Measurements from ENCODE around the gene MAGEF1. TPM values are rescaled to one million over a fixed set of nuclear protein-coding genes. Genes with fewer than 3 reads are reported as not detected.

Gene MAGEF1
- total RNA-seq, 1 donor from 2014 or later, result 26.2 TPM

GRCh38 chr3:184757022-184757651 is 45.3 kb upstream of the MAGEF1 start:
- H3K4me1 ChIP-seq (ENCODE audit: insufficient read depth, low read length), result peaks cover 15% of the 10 kb centered on the region
- H2AFZ ChIP-seq (ENCODE audit: low read depth, low read length), result peak overlapping the region; percentile 58
- H3K4me2 ChIP-seq (ENCODE audit: low read length), result peak overlapping the region; percentile 37
- no peaks in the 10 kb centered on the region for H4K20me1 ChIP-seq (ENCODE audit: insufficient read depth, low read length)
- DNase-seq (ENCODE audit: low read depth), result peak; percentile 66
- H3K27me3 ChIP-seq (ENCODE audit: insufficient read depth, low read length), result no peaks in the 10 kb centered on the region
- no peaks in the 10 kb centered on the region for H3K36me3 ChIP-seq (ENCODE audit: insufficient read depth, low read length)
- no peaks in the 10 kb centered on the region for H3K79me2 ChIP-seq (ENCODE audit: insufficient read depth, low read length)
- Mint-ChIP-seq H3K4me3 (ENCODE audit: unreplicated experiment) (peak overlapping the region; percentile 40), H3K9me3 (ENCODE audit: unreplicated experiment) (peaks cover under 1% of the 10 kb centered on the region), H3K27me3 (ENCODE audit: low read depth, unreplicated experiment) (peaks cover 35% of the 10 kb centered on the region), H3K36me3 (ENCODE audit: low read depth, unreplicated experiment) (no peaks in the 10 kb centered on the region), H3K4me1 (ENCODE audit: low read depth, unreplicated experiment) (peaks cover 10% of the 10 kb centered on the region), H3K27ac (ENCODE audit: unreplicated experiment) (no peak overlapping the region)
- TF ChIP-seq EZH2 (IDR thresholded peaks at IDR 0.05; ENCODE audit: insufficient read depth, low read length) (no peak), CTCF (IDR thresholded peaks at IDR 0.05; ENCODE audit: insufficient read depth, low read depth, low read length) (no peak)
- no peak overlapping the region for H3K9ac ChIP-seq (ENCODE audit: low read length)
- H3K27ac ChIP-seq (ENCODE audit: low read depth, low read length), result no peak overlapping the region
- FAIRE-seq, result no peak
- H3K9me3 ChIP-seq (ENCODE audit: insufficient read depth, low read depth, low read length), result no peaks in the 10 kb centered on the region
- no peak overlapping the region for H3K4me3 ChIP-seq (ENCODE audit: insufficient read depth, low read depth, low read length)

- no peaks in the 10 kb centered on the region for H3K36me3 Mint-ChIP-seq (ENCODE audit: low read depth, unreplicated experiment)
- H3K4me1 ChIP-seq (ENCODE audit: insufficient read depth, low read length), result peaks cover 15% of the 10 kb centered on the region
- no peaks in the 10 kb centered on the region for H3K9me3 ChIP-seq (ENCODE audit: insufficient read depth, low read depth, low read length)
- H3K79me2 ChIP-seq (ENCODE audit: insufficient read depth, low read length), result no peaks in the 10 kb centered on the region
- H3K27me3 ChIP-seq (ENCODE audit: insufficient read depth, low read length), result no peaks in the 10 kb centered on the region
- H3K27ac Mint-ChIP-seq (ENCODE audit: unreplicated experiment), result no peak overlapping the region
- H3K4me3 Mint-ChIP-seq (ENCODE audit: unreplicated experiment), result peak overlapping the region; percentile 40
- peak overlapping the region; percentile 58 for H2AFZ ChIP-seq (ENCODE audit: low read depth, low read length)
- H3K4me1 Mint-ChIP-seq (ENCODE audit: low read depth, unreplicated experiment), result peaks cover 10% of the 10 kb centered on the region
- TF ChIP-seq CTCF (IDR thresholded peaks at IDR 0.05; ENCODE audit: insufficient read depth, low read depth, low read length) (no peak), EZH2 (IDR thresholded peaks at IDR 0.05; ENCODE audit: insufficient read depth, low read length) (no peak)
- peaks cover 35% of the 10 kb centered on the region for H3K27me3 Mint-ChIP-seq (ENCODE audit: low read depth, unreplicated experiment)
- no peaks in the 10 kb centered on the region for H3K36me3 ChIP-seq (ENCODE audit: insufficient read depth, low read length)
- H3K9me3 Mint-ChIP-seq (ENCODE audit: unreplicated experiment), result no peaks in the 10 kb centered on the region
- peak overlapping the region; percentile 18 for H3K9ac ChIP-seq (ENCODE audit: low read length)
- no peak for FAIRE-seq
- no peaks in the 10 kb centered on the region for H4K20me1 ChIP-seq (ENCODE audit: insufficient read depth, low read length)
- H3K27ac ChIP-seq (ENCODE audit: low read depth, low read length), result no peak overlapping the region
- DNase-seq (ENCODE audit: low read depth), result no peak
- H3K4me2 ChIP-seq (ENCODE audit: low read length), result peak overlapping the region; percentile 37
- no peak overlapping the region for H3K4me3 ChIP-seq (ENCODE audit: insufficient read depth, low read depth, low read length)
These were observed 44.5 kb upstream of the MAGEF1 start for GRCh38 chr3:184756151-184757021.

All from astrocyte (in vitro differentiated cells and primary cell).